Measurements from ENCODE around the gene EXOC2. TPM values are rescaled to one million over a fixed set of nuclear protein-coding genes. Genes with fewer than 3 reads are reported as not detected.

The EXOC2 gene
- total RNA-seq, 4 donors from 2014 or later, result 17.8 to 24.8 (median 21.4) TPM

GRCh38 chr6:435441-436307, 257.3 kb downstream of the EXOC2 start:
- no peak for TF ChIP-seq CTCF (IDR thresholded peaks at IDR 0.05)
- no peak for TF ChIP-seq POLR2A (IDR thresholded peaks at IDR 0.05)
- H3K36me3 ChIP-seq, result no peaks in the 10 kb centered on the region
- no peaks in the 10 kb centered on the region for H3K4me1 ChIP-seq
- H3K27me3 ChIP-seq, result peaks cover 0 to 4% (median 0%) of the 10 kb centered on the region in 4 donors
- WGBS, 2 donors, result 82 to 93% methylated on average over 6 to 9 of the region's 50 CpGs
- H3K27ac ChIP-seq, result no peak overlapping the region
- no peaks in the 10 kb centered on the region for H3K9me3 ChIP-seq
- intact Hi-C loops (cut with DNase I), result no loop called here
- DNase-seq, result no peak
- no peak overlapping the region for H3K4me3 ChIP-seq

Other genes with a start within 250 kb of the EXOC2 start
- 1 to 10 TPM in 2 of 4 donors, under 1 TPM in 1, not detected in 1; 0.30 to 3.4 (median 2.7) TPM for gene HUS1B, start 36.0 kb downstream of the EXOC2 start, total RNA-seq